Amniotic stem cell (primary cell): ENCODE data around the gene SKP1.
"Not testable (repeated sequence)": the region's sequence is repeated elsewhere in the genome, so short reads cannot be mapped to it uniquely, and the experiment has no call there.

Source experiments
- DNase-seq: peaks from one replicate; lab custom pipeline; 2025; lab: John Stamatoyannopoulos, UW

SKP1 gene

DNA sequence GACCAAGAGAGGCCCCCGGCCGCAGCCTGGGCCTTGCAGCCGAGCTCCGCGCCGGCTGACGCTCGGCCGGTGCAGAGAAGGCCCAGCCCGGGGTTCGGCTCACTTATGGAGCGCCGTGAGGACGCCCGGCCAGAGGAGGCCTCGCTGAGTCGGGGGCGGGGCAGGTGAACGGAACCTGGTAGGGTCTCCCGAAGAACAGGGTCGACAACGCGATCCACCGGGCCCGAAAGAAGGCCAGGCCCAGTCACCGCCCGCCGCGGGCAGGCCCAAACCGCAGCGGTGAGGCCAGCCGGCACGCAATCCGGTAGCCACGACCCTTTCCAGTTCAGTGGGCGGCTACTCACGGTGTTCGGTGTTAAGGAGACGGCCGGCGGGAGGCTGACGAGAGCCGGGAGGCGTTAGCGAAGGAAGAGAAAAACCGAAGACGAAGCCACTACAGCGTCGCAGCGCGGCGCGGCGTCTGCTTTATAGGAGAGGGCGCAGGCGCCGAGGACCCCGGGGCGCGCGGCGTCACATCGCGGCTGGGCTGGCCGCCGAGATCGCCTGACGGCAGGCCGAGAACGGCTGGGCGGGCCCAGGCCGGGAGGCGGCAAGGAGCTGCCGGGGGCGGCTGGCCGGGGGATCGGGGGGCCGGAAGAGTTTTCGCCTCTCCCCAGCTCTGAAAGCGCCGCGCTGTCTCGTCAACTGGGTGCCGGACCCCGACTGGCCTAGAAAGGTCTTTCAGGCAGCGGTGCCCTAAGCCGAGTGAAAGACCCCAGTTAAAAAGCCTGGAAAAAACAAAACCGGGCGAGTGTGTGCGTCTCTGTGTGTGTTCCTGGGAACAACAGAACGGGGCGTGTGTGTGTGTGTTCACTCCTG is at the start of gene SKP1:
Gene SKP1 (minus strand): TSS at position 440 of the 858 bp plus-strand sequence. CDS start 2,928 bp downstream, outside the sequence.
- DNase-seq, result peak; percentile 42

DNA sequence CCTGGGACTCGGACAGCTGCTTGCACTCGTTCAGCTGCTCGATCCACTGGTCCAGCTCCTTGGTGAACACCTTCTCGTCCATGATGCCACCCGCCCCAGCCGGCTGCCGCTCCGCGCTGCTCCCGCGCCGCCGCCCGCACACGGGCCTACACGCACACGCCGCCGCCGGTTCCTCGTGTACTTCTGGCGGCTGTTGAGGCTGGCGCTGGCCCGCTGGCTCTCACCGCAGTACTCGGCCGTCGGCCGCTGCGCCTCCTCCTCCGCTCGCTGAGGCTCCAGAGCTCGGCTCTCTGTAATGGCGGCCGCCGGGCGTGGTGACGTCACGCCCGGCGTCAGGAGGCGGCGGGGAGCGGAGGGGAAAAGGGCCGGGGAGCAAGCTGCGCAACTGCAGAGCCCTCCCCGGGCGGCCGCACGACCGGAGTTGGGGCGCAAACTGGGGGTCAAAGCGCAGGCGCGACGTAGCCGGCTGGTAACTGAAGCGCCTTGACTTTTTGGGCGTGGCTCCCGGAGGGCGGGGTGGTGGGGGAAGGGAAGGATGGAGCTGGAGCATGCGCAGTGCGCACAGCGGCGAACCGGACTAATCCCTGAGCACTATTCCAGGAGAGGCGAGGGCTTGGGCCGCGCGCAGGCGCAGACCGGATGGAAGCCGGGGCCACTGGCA is 49.2 kb upstream of the SKP1 start, which contains the start of gene PPP2CA:
Gene PPP2CA (minus strand): TSS at position 294 of the 661 bp plus-strand sequence. CDS start 212 bp downstream, at position 82.
- peak; percentile 98 for DNase-seq

DNA sequence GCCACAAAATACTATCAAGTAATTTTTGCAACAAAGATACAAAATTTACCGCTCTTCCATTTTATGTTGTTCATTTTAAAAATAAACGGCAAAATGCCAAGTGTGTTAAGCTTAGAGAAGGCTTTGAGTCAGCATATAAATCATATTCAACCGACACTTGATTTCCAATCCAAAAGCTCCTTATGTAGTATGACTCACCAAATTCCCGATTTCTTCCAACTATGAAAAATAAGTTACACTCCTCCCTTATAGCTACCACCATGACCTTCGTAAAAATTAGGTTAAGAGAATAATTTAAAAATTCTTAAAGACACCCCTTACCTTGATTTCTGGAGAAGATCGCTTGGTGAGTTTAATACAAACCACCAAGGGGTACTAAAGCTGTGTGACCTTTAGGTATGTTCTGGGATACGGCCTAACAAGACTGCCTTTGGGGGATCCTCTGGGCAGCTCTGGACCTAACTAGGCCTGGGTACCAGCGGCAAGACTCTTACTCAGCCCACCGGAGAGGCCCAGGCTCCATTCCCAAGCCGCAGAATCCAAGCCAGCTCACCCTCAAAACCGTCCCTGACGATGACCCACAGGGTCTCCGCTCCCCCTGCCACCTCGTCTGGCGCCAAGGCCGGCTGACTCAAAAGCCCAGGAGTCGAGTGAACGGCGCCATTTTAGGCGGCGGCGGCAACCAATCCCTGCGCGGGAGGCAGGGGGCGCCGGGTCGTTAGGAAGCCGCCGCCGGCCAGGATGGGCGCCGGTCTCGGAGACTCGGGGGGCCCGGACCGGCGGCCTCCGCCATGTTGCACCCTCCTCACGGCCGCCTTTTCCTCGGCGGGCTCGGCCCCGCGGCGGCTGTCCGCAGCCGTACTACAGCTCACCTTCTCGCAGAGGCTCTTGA is 48.4 kb upstream of the SKP1 start:
- DNase-seq, result peak; percentile 47

DNA sequence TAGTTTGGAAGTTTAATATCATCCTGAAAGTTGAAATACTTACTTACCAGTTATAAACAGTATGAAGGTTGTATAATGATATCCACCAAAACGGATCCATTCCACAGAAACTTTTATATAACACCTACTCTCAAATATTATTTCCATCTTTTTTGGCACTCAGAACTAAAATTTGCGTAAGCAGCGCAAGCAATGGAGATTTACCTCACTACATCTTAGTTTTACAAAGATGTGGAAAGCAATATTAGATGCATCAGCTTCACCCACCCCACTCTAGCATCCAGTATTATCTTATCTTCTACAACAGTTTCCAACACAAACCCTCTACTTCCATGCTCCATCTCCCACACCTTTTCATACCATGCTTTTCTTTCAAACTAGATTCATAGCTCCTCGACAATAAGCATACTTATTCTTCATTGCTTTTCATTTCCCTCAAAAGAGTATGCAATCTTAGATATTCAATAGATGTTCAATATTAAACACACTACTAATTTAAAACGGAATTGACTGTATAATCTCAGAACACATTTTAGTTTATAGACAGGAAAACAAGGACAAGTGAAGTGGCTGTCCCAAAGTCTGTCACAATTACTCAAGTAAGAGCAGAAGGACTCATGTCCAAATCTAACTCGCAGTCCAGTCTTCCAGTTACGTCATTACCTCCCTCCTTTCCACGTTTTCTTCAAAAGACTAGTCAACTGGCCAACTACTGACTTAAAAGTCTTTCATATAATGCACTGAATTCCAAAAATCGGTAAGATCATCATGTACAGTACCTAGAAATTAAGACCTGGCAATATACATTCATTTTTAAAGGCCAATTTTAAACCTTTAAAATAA is 46.9 kb upstream of the SKP1 start:
- DNase-seq, result no peak

DNA sequence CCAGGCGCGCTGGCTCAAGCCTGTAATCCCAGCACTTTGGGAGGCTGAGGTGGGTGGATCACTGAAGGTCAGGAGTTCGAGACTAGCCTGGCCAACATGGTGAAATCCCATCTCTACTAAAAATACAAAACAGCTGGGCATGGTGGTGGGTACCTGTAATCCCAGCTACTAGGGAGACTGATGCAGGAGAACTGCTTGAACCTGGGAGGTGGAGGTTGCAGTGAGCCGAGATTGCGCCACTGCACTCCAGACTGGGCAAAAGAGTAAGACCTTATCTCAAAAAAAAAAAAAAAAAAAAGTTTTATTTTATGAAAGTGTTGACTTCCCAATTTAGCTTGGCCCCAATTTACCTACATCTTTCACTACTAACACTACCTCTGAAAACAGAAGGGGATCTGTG is 44.9 kb upstream of the SKP1 start:
- not testable (repeated sequence) for DNase-seq

DNA sequence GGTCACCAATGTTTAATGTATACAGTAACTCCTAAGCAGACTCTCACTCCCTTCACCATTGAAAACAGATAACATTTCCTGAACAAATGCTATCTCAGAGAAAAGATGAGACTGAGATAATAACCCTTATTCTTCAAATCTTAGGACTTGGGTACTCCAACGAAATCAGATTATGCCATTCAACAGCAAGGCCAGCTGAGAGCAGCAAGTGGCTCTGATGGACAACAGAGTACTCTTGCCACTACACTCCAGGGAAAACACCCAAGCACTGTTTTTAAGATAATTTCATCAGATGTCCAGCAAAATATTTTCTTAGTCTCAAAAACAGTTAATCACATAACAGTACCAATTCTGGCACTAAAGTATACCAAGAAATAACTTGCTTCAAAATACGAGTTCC is 39.0 kb upstream of the SKP1 start:
- DNase-seq, result no peak

DNA sequence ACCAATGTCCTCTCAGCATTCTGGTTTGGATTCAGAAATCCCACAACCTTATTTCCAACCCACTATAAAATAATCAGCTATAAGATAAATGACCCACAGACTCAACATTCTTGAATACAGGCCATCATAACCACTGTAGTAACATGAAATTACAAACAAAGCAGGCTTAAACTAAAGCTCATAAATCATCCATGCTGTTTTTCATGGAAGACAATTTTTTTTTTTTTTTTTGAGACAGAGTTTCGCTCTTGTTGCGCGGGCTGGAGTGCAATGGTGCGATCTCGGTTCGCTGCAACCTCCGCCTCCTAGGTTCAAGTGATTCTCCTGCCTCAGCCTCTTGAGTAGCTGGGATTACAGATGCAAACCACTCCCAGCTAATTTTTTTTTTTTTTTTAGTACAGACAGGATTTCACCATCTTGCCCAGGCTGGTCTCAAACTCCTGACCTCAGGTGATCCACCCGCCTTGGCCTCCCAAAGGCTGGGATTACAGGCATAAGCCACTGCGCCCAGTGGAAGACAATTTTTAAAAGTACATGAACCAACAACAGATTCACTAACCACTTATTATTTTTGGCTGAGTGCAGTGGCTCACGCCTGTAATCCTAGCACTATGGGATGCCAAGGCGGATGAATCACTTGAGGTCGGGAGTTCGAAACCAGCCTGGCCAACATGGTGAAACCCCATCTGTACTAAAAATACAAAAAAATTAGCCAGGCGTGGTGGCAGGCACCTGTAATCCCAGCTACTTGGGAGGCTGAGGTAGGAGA is 34.7 kb upstream of the SKP1 start:
- DNase-seq, result not testable (repeated sequence)

DNA sequence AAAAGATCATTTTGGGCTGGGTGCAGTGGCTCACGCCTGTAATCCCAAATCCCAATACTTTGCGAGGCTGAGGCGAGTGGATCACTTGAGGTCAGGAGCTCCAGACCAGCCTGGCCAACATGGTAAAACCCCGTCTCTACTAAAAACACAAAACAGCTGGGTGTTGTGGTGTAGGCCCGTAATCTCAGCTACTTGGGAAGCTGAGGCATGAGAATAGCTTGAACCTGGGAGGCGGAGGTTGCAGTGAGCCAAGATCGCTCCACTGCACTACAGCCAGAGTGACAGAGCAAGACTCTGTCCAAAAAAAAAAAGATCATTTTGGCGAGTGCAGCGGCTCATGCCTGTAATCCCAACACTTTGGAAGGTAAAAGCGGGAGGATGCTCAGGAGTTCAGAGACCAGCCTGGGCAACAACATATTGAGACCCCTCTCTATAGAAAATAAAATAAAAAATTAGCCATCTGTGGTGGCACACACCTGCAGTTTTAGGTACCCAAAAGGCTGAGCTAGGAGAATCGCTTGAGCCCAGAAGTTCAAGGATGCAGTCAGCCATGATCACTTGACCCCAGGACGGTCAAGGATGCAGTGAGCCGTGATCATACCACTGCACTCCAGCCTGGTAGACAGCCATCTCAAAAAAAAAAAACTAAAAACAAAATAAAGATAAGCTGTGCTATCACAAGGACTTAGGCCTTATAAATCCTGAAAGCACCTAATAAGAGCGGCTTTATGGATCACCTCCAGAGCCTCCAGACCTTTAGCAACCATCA is 32.9 kb upstream of the SKP1 start:
- no peak for DNase-seq

DNA sequence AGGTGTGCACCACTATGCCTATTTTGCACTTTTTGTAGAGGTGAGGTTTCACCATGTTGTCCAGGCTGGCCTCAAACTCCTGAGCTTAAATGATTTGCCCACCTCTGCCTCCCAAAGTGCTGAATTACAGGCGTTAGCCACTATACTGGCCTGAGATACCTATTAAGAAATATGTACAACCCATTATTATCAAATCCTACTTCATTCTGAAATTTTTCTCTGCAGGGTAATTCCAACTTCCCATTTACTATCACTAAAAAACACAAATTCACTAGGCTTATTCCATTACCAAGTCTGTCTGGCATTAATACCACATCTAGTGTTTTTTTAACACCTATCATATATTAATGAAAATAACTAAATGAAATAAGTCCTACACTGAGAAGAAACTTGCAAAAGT is 30.9 kb upstream of the SKP1 start:
- DNase-seq, result no peak

DNA sequence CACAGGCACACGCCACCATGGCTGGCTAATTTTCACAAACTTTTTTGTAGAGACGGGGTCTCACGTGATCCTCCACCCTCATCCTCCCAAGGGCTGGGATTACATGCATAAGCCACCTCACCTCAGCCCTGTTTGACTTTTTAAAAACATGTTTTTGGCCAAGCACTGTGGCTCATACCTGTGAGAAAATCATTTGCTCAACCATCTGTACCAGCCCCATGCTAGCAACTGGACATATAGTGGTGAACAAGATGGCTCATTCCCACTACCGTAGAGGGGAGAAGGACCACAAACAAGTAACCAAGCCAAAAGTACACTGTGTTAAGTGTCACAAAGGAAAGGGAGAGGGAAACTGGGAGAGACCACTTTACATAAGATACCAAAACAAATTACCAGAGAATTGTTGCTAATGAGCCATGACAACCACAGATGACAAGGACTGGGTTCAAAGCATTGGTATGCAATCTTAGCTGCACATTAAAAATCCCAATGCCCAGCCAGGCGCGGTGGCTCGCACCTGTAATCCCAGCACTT is 29.9 kb upstream of the SKP1 start:
- no peak for DNase-seq

DNA sequence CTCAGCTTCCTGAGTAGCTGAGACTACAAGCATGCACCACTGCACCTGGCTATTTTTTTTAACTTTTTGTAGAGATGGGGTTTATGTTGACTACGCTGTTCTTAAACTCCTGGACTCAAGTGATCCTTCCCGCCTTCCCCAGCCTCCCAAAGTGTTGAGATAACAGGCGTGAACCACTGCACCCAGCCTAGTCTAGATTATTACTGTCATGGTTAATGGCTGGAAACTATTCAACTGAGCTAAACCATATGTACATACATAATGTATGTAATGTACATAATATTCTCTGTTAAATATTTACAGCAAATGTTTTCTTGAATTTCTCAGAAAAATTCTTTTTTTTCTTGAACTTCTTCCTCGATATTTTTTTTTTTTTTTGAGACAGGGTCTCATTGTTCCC is 27.8 kb upstream of the SKP1 start:
- DNase-seq, result no peak

DNA sequence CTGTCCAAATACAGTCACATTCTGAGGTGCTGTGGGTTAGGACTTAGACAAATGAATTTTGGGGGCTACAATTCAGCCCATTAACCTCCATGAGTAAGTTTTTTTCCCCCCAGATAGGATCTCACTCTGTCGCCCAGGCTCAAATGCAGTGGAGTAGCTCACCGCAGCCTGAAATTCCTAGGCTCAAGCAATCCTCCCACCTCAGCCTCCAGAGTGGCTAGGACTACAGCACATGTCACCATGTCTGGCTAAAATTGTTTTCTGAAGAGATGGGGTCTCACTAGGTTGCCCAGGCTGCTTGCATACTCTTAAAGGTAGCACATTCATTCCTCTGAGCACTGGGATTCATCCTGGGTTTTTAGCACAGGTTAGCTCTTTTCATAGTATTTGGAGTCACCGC is 26.9 kb upstream of the SKP1 start:
- no peak for DNase-seq

DNA sequence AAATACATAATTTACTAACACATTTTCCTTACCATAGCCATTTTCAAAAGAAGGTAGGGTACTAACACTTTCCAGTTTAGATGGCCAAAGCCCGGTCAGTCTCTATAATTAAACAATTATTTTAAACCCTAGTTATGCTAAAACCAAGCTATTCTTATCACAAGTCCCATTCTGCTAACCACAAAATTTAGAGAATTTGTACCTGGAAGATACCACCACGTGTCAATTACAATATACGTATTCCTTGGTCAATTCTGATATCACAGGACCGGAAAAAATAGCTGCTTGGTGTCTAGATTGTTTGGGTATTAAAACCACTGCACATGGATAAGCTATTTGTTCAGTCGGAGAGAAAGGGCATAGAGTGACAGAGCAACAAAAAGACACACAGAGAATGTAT is 18.9 kb upstream of the SKP1 start:
- DNase-seq, result no peak

DNA sequence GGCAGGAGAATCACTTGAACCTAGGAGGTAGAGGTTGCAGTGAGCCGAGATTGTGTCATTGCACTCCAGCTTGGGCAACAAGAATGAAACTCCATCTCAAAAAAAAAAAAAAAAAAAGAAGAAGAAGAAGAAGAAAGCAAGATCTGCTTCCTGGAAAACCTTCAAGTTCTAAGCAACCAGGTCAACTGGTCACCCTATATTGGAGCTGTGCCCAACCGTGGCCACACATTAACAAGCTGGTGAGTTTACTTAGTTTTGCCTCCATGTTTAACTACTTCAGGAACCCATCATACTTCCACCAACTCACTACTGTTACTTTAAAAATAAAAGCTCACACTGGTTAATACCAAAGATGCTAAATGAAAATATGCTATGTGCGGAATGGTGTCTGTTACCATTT is 12.3 kb upstream of the SKP1 start:
- DNase-seq, result no peak

DNA sequence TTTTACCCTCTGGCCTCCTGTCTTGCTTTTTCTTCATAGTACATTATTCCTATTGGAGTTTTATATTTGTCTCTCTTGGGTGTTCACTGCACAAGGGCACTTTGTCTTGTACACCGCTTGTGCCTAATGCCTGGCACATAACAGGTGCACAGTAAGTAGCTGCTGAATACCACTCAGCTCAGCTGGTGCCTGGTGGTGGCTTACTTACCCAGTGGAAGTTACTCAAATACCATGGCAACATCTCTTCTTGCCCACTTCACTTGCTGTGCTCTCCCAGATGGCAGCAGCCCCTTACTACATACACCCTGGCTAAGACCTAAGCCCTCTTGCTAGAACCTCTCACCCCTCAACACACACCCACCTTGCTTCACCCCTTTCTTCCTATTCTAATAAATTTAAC is 11.3 kb upstream of the SKP1 start:
- DNase-seq, result no peak

DNA sequence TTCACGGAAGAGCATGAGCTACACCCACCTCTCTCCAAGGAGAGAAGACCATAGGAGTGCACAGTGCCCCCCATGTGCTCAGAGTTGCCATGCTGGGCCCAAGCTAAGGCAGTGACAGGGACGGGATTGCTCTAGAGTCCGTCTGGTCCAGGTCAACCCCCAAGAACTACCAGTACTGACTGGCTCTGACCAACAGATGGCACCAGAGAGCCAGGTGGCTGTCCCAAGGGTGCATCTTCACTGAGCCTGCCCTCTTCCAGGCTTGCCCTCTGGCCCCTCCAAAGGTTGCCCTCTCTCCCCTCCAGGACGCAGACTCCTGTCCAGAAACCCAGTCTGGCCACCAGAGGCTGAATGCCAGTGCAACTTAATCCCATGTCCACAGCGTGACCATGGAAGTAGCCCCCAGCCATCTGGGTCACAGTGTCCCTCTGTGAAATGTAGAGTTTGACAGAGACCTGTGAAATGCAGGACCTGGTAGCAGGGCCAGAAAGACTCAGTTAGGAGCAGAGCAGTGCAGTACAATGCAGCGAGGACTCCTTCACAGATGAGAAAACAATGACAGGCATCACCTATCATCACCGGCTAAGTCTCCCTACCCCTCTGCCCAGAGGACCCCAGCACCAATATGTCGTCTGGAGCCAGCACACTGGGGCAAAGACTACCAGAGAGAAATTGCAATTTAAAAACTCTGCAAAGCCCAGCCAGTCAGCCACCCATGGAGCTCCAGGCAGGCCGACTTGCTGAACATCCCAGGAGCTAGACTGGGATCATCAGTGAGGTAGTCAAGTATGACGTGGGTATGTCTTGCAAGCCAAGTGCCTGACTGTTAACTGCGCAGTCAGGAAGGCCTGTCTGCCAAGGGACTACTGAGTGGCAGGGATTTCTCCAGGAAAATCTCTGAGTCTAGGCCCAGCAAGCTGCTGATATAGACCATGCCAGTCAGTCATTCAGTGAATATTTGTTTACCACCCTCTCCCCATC is 7.7 kb upstream of the SKP1 start:
- DNase-seq, result no peak

DNA sequence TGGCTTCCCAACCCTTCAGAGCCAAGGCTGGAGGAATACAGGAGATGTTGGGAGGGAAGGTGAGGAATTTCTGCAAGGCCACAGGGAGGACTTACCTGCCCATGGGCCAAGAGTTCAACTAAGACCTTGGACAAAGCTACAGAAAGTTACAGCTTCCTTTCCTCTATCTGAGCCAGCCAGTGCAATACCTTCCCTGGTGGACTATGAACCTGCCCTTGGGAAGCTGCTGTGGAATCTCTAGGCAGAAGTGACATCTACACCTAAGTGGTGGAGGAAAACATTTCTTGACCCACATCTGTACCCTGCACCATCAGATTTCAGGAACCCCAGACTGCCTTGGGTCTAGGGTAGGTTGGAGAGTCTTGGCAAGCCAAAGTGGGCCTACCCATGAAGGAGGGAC is 6.7 kb upstream of the SKP1 start:
- DNase-seq, result no peak

DNA sequence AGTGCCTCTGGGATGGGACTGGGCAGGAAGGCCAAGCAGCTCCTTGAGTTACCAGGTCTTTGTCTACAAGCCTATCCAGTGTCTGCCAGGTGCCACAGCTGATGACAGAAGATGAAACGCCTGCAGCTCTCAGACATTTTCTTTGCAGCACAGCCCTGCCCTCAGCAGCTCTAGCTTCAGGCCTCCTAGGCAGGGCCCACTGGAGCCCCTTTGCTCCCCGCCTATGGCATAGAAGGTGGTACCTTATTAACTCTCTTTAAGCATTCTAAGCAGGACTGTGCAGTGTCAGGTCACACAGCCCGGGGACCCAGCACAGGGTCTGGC is 1.3 kb upstream of the SKP1 start:
- DNase-seq, result no peak
